Retinal pigment epithelial cell (primary cell): Measurements from ENCODE around the gene CCDC40.

Experiments
- DNase-seq: peaks from one replicate; pipeline ENCODE4 v3.0.0-alpha.2; 2010; ENCODE audit warnings: low read depth
- H3K4me3 ChIP-seq: 2 replicates; pipeline ENCODE4 v1.5.1; 2011; ENCODE audit warnings: mild to moderate bottlenecking, low read length, control low read depth, moderate library complexity
- CTCF ChIP-seq: conservative IDR thresholded peaks from 2 replicates; pipeline ENCODE4 v1.5.1; 2011; ENCODE audit warnings: low read depth, low read length, control low read depth, inconsistent platforms

The CCDC40 gene

GRCh38 chr17:80053102-80053501, 16.7 kb downstream of the CCDC40 start:
- TF ChIP-seq CTCF: no peak
- DNase-seq: no peak

GRCh38 chr17:80055597-80055996, 19.2 kb downstream of the CCDC40 start:
- no peak for TF ChIP-seq CTCF
- DNase-seq: no peak
- no peak overlapping the region for H3K4me3 ChIP-seq

More at GRCh38 chr17:80053102-80053501, 16.7 kb downstream of the CCDC40 start:
- no peak overlapping the region for H3K4me3 ChIP-seq

GRCh38 chr17:80058311-80058955, 22.0 kb downstream of the CCDC40 start:
- TF ChIP-seq CTCF: no peak
- no peak overlapping the region for H3K4me3 ChIP-seq
- no peak for DNase-seq

- no peak for TF ChIP-seq CTCF
- H3K4me3 ChIP-seq: no peak overlapping the region
- DNase-seq: no peak
Measured at GRCh38 chr17:80060644-80061043, 24.2 kb downstream of the CCDC40 start.

GRCh38 chr17:80061421-80061820, 25.0 kb downstream of the CCDC40 start:
- no peak for DNase-seq
- TF ChIP-seq CTCF: no peak
- H3K4me3 ChIP-seq: no peak overlapping the region

GRCh38 chr17:80063830-80064585, 27.6 kb downstream of the CCDC40 start:
- DNase-seq: peak; percentile 26
- H3K4me3 ChIP-seq: no peak overlapping the region
- TF ChIP-seq CTCF: no peak

- TF ChIP-seq CTCF: no peak
- no peak for DNase-seq
- no peak overlapping the region for H3K4me3 ChIP-seq
Measured at GRCh38 chr17:80064696-80065095, 28.3 kb downstream of the CCDC40 start.
